Activated CD4-positive, alpha-beta T cell treated with anti-CD3 and anti-CD28 coated beads, Interleukin-2, amount 10 ng/mL, durations not matched to agents 24 days and 14 days (primary cell): ENCODE data around the gene TUBB1. TPM values are rescaled to one million over a fixed set of nuclear protein-coding genes. Genes with fewer than 3 reads are reported as not detected.
"Not testable (repeated sequence)": the region's sequence is repeated elsewhere in the genome, so short reads cannot be mapped to it uniquely, and the experiment has no call there.

Source experiments
- DNase-seq: peaks from one replicate; pipeline ENCODE4 v3.0.0; 2022
- H3K27ac Mint-ChIP-seq: one replicate; pipeline ENCODE4 v1.8.0; 2022; ENCODE audit warnings: mild to moderate bottlenecking, mixed read lengths
- H3K27me3 Mint-ChIP-seq: one replicate; pipeline ENCODE4 v1.8.0; 2022; ENCODE audit warnings: mixed read lengths
- H3K36me3 Mint-ChIP-seq: one replicate; pipeline ENCODE4 v1.8.0; 2022; ENCODE audit warnings: low read depth, mild to moderate bottlenecking, mixed read lengths
- H3K4me1 Mint-ChIP-seq: one replicate; pipeline ENCODE4 v1.8.0; 2021; ENCODE audit warnings: mixed read lengths
- H3K4me3 Mint-ChIP-seq: one replicate; pipeline ENCODE4 v1.8.0; 2022; ENCODE audit warnings: mild to moderate bottlenecking, moderate library complexity, mixed read lengths
- H3K9me3 Mint-ChIP-seq: one replicate; pipeline ENCODE4 v1.8.0; 2021; ENCODE audit warnings: mixed read lengths
- intact Hi-C: fragments of 100-400 bp; cut with micrococcal nuclease; formaldehyde crosslinking; loops from one replicate; pipeline ENCODE4 v1.15.1; 2023
- total RNA-seq: library from RNA; stranded (reverse); gene quantifications from 2 replicates; pipeline ENCODE4 v1.2.3, GENCODE V29; 2022

TUBB1 gene
- total RNA-seq, 1 donor from 2014 or later = not detected

DNA sequence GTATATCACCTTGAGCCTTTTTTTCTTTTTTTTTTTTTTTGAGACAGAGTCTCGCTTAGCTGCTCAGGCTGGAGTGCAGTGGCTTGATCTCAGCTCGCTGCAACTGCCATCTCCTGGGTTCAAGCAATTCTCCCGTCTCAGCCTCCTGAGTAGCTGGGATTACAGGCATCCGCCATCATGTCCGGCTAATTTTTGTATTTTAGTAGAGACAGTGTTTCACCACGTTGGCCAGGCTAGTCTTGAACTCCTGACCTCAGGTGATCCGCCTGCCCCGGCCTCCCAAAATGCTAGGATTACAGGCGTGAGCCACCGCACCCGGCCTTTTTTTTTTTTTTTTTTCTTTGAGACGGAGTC is 36.1 kb upstream of the TUBB1 start:
- Mint-ChIP-seq H3K36me3 (peaks cover 38% of the 10 kb centered on the region), H3K4me1 (peaks cover 33% of the 10 kb centered on the region)
- H3K27ac Mint-ChIP-seq, H3K27me3 Mint-ChIP-seq, intact Hi-C loops, H3K4me3 Mint-ChIP-seq, DNase-seq, H3K9me3 Mint-ChIP-seq: not testable (repeated sequence)

- no peak overlapping the region for H3K4me3 Mint-ChIP-seq
- no peak for DNase-seq
Measured at GRCh38 chr20:58984691-58985090, 34.5 kb upstream of the TUBB1 start.

DNA sequence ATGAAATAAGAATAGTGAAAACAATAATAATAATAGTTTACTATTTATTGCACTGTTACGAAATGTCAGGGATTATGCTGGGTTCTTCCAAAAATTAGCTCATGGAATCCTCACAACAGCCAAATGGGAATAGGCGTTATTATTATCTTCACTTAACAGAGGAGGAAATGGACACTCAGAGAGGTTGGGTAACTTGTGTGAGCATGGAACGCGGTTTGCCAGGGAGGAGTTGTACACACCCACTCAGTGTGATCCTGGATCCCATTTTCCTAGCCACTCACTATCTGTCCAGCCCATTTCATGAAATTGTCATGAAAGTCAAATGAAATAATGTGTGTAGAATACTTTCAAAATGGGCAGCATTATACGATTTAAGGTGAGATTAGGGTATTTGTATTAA is 33.6 kb upstream of the TUBB1 start:
- no peaks in the 10 kb centered on the region for H3K27me3 Mint-ChIP-seq
- H3K9me3 Mint-ChIP-seq = no peaks in the 10 kb centered on the region
- H3K36me3 Mint-ChIP-seq = peaks cover 56% of the 10 kb centered on the region
- H3K4me1 Mint-ChIP-seq = peaks cover 33% of the 10 kb centered on the region
- intact Hi-C loops = no loop called here
- no peak for DNase-seq
- no peak overlapping the region for H3K27ac Mint-ChIP-seq
- no peak overlapping the region for H3K4me3 Mint-ChIP-seq

More at GRCh38 chr20:58984691-58985090, 34.5 kb upstream of the TUBB1 start:
- Mint-ChIP-seq H3K36me3 (peaks cover 49% of the 10 kb centered on the region), H3K9me3 (no peaks in the 10 kb centered on the region), H3K27me3 (peaks cover 1% of the 10 kb centered on the region), H3K27ac (no peak overlapping the region), H3K4me1 (peaks cover 33% of the 10 kb centered on the region)
- intact Hi-C loops = no loop called here

DNA sequence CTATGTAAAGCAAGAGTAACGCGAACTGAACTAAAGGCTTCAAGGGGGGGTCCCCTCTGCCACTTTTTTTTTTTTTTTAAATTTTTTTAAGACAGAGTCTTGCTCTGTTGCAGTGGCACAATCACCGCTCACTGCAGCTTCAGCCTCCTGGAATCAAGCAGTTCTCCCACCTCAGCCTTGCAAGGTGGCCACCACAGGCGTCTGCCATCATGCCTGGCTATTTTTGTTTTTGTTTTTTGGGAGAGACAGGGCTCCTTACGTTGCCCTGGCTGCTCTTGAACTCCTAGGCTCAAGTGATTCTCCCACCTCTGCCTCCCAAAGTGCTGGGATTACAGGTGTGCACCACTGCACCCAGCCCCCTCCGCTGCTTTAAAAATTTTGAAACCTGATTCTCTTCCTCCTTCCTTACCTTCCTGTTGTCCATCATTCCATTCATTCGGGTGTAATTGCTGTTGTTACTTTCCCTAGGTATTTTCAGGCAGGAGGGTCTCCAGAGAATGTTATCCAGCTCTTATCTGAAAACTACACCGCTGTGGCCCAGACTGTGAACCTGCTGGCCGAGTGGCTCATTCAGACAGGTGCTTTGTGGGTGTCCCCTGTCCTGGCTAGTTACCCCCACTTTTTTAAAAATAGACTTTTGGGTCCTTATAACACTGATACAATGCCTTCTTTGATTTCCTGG is 32.8 kb upstream of the TUBB1 start:
- peaks cover 33% of the 10 kb centered on the region for H3K4me1 Mint-ChIP-seq
- intact Hi-C loops = no loop called here

DNA sequence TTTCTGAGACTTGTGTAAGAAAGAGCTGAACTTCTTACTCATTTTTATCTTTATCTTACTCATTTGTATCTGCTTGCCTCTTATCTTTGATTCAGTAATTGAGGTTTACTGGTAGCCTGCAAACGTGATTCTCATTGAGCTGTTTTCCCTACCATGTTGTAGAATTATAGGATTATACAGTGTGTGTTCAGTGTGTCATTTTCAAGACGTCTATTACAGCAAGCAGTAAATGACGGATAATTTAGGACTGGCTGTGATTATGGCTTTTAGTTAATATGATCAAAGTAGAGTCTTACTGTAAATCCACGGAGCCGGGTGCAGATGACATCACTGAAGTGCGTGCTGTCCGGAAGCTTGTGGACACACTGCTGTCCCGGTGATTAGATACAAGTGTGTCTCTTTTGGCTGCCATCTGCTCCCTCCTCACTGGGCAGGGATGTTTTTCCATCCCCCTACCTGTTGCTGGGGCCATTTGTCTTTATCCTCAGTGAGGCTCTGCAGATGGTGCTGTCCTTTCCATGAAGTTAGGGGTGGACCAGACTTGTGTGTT is 32.2 kb upstream of the TUBB1 start:
- peaks cover 64% of the 10 kb centered on the region for H3K36me3 Mint-ChIP-seq
- no peak overlapping the region for H3K4me3 Mint-ChIP-seq
- no peaks in the 10 kb centered on the region for H3K9me3 Mint-ChIP-seq
- no peaks in the 10 kb centered on the region for H3K27me3 Mint-ChIP-seq
- peaks cover 30% of the 10 kb centered on the region for H3K4me1 Mint-ChIP-seq
- intact Hi-C loops = no loop called here
- no peak overlapping the region for H3K27ac Mint-ChIP-seq
- DNase-seq = no peak

More for the DNA sequence above, 32.8 kb upstream of the TUBB1 start:
- no peaks in the 10 kb centered on the region for H3K27me3 Mint-ChIP-seq
- no peak overlapping the region for H3K27ac Mint-ChIP-seq
- peaks cover 61% of the 10 kb centered on the region for H3K36me3 Mint-ChIP-seq
- H3K4me3 Mint-ChIP-seq = no peak overlapping the region
- no peaks in the 10 kb centered on the region for H3K9me3 Mint-ChIP-seq
- DNase-seq = no peak

DNA sequence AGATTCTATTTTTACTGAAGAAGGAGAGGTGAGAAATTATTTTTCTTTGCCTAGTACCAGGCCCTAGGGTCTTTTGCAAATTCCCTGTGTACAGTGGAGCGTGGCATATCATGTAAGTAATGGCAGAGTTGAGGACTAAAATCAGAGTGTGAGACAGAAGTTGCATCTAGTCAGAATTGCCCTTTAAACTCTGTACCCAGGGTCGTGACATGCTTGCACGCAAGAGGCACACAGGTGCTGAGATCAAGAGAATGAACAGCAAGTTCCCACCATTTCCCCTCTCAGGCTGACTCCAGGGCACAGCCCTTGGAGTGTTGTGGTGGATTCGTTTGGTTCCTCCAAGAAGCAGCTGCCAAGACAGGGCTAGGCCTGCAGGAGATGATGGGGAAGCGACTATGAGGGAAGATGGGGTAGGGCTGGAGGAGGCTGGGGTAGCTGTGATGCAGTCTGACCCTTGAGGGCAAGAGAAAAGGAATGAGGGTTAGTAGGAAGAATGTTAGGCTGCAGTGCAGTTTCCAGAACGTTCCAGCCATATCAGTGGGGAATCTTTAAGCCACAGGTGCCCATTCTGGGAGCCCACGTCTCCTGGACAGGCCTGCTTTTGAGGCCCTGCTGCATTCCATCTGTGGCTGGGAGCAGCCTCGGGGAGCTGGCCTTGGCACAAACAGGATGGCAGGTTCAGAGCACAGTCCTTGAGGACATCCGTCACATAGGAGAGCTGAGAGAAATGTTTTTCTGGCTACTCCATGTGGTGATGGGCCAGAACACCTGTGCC is 31.3 kb upstream of the TUBB1 start:
- peak overlapping the region; percentile 12 for H3K27ac Mint-ChIP-seq
- no peaks in the 10 kb centered on the region for H3K27me3 Mint-ChIP-seq
- H3K4me1 Mint-ChIP-seq = peaks cover 23% of the 10 kb centered on the region
- intact Hi-C loops = no loop called here
- no peak overlapping the region for H3K4me3 Mint-ChIP-seq
- peaks cover 65% of the 10 kb centered on the region for H3K36me3 Mint-ChIP-seq
- H3K9me3 Mint-ChIP-seq = no peaks in the 10 kb centered on the region
- DNase-seq = no peak

GRCh38 chr20:58988565-58988882 is 30.7 kb upstream of the TUBB1 start:
- H3K27me3 Mint-ChIP-seq = no peaks in the 10 kb centered on the region
- H3K9me3 Mint-ChIP-seq = no peaks in the 10 kb centered on the region
- no peak for DNase-seq
- no peak overlapping the region for H3K4me3 Mint-ChIP-seq
- H3K36me3 Mint-ChIP-seq = peaks cover 70% of the 10 kb centered on the region
- H3K27ac Mint-ChIP-seq = no peak overlapping the region
- intact Hi-C loops = no loop called here
- H3K4me1 Mint-ChIP-seq = peaks cover 23% of the 10 kb centered on the region

DNA sequence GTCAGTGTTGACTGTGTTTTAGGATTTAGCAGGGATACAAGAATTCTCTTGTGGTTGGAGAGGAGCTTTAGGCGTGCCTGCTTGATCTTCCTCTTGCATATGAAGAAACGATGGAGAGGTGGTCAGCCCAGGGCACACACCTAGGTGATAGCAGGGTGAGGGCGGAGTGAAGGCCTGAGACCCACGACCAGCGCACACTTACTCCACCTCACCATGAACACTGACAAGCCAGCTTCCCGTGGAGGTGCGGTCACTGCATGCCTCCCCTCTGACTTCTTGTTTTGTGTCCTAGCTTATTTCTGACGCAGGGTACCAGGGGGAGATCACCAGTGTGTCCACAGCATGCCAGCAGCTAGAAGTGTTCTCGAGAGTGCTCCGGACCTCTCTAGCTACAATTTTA is 30.0 kb upstream of the TUBB1 start:
- no peak for DNase-seq
- Mint-ChIP-seq H3K4me3 (no peak overlapping the region), H3K9me3 (no peaks in the 10 kb centered on the region), H3K4me1 (peaks cover 18% of the 10 kb centered on the region), H3K36me3 (peaks cover 69% of the 10 kb centered on the region), H3K27me3 (no peaks in the 10 kb centered on the region), H3K27ac (no peak overlapping the region)
- intact Hi-C loops = no loop called here

DNA sequence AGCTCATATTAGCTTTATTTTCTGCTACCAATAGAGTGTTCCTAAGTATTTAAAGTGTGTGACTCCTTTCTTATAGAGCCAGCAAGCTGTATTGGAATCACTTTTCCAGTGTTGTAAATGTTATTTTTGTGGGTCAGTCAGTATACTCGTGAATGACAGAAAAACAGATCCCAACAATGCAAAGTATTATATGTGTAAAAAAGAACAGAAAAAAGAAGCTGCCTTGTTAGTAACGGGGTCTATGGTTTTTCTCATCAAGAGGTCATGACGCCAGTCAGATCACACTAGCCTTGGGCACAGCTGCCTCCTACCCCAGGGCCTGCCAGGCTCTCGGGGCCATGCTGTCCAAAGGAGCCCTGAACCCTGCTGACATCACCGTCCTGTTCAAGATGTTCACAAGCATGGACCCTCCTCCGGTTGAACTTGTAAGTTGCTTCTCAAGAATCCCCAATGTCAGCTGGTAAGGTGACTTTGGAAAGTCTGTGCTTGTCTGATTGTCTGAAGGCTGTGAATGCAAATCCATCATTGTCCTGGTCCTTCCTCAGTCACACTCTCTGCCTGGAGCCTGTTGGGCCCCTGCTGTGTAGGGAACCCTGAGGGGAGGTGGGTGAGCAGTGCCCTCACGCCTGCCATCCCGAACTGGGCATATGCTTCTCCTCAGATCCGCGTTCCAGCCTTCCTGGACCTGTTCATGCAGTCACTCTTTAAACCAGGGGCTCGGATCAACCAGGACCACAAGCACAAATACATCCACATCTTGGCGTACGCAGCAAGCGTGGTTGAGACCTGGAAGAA is 28.4 kb upstream of the TUBB1 start:
- intact Hi-C loops = no loop called here
- Mint-ChIP-seq H3K27me3 (no peaks in the 10 kb centered on the region), H3K4me1 (peaks cover 11% of the 10 kb centered on the region), H3K36me3 (peaks cover 78% of the 10 kb centered on the region), H3K9me3 (no peaks in the 10 kb centered on the region), H3K27ac (no peak overlapping the region), H3K4me3 (no peak overlapping the region)
- no peak for DNase-seq

DNA sequence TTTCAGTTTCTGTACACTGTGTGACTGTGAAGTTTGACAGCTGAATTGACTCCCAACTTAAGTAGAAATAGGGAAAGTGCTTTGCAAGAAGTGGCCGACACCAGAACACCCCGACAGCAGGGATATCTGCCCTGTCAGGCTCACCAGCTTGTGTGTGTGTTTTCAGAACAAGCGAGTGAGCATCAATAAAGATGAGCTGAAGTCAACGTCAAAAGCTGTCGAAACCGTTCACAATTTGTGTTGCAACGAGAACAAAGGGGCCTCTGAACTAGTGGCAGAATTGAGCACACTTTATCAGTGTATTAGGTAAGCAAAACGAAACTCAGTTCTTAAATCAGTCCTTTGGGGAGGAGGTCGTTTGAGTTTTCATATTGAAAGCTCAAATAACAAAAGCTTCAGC is 27.5 kb upstream of the TUBB1 start:
- H3K4me1 Mint-ChIP-seq = peaks cover 7% of the 10 kb centered on the region
- H3K4me3 Mint-ChIP-seq = no peak overlapping the region
- no peaks in the 10 kb centered on the region for H3K27me3 Mint-ChIP-seq
- intact Hi-C loops = no loop called here
- no peak overlapping the region for H3K27ac Mint-ChIP-seq
- no peak for DNase-seq
- H3K36me3 Mint-ChIP-seq = peaks cover 82% of the 10 kb centered on the region
- H3K9me3 Mint-ChIP-seq = no peaks in the 10 kb centered on the region

DNA sequence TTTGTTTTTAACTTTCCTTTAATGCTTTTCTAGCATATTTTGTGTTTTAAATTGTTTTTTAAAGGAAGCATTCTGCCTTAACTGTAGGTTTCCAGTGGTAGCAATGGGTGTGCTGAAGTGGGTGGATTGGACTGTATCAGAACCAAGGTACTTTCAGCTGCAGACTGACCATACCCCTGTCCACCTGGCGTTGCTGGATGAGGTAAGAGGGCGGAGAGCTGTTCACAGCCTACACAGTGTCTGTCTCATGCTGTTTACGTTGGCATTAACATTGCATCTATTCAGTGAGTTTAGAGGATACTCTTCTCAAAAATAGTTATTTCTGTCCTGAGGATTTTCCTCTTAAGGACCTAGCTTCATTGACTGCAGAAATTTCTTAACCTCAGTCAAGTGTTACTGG is 26.3 kb upstream of the TUBB1 start:
- intact Hi-C loops = no loop called here
- no peaks in the 10 kb centered on the region for H3K9me3 Mint-ChIP-seq
- no peak for DNase-seq
- H3K27me3 Mint-ChIP-seq = no peaks in the 10 kb centered on the region
- peaks cover 80% of the 10 kb centered on the region for H3K36me3 Mint-ChIP-seq
- H3K27ac Mint-ChIP-seq = no peak overlapping the region
- no peak overlapping the region for H3K4me3 Mint-ChIP-seq
- H3K4me1 Mint-ChIP-seq = peaks cover 4% of the 10 kb centered on the region

- no peaks in the 10 kb centered on the region for H3K9me3 Mint-ChIP-seq
- H3K4me1 Mint-ChIP-seq = peaks cover 4% of the 10 kb centered on the region
- H3K4me3 Mint-ChIP-seq = no peak overlapping the region
- H3K36me3 Mint-ChIP-seq = peaks cover 79% of the 10 kb centered on the region
- H3K27ac Mint-ChIP-seq = no peak overlapping the region
- no peak for DNase-seq
- no peaks in the 10 kb centered on the region for H3K27me3 Mint-ChIP-seq
- intact Hi-C loops = no loop called here
Measured at GRCh38 chr20:58993332-58994248, 25.6 kb upstream of the TUBB1 start.

GRCh38 chr20:58994390-58995159 is 24.7 kb upstream of the TUBB1 start:
- Mint-ChIP-seq H3K27me3 (no peaks in the 10 kb centered on the region), H3K4me3 (no peak overlapping the region), H3K36me3 (peaks cover 72% of the 10 kb centered on the region), H3K9me3 (no peaks in the 10 kb centered on the region), H3K4me1 (peaks cover 4% of the 10 kb centered on the region), H3K27ac (no peak overlapping the region)
- intact Hi-C loops = no loop called here
- DNase-seq = no peak
